Sigmoid colon (tissue), 7 donors: ENCODE results near the gene UBXN1. TPM values are rescaled to one million over a fixed set of nuclear protein-coding genes. Genes with fewer than 3 reads are reported as not detected.
A peak's percentile ranks its signal among the peaks of the same experiment; 100 is the strongest.

Experiments
- DNase-seq: peaks from one replicate; pipeline ENCODE4 v3.0.0-alpha.2; 2019
- H3K27ac ChIP-seq, 4 donors: fragments of 200-600 bp; sonication (generic); one replicate each; pipeline ENCODE4 v1.5.1; 2016 to 2019; ENCODE audit warnings: mild to moderate bottlenecking in 1 of 4
- H3K27me3 ChIP-seq, 3 donors: fragments of 200-600 bp; sonication (generic); one replicate each; pipeline ENCODE4 v1.5.1; 2019; ENCODE audit warnings: mild to moderate bottlenecking in 1 of 3
- H3K36me3 ChIP-seq, 4 donors: fragments of 200-600 bp; sonication (generic); one replicate each; pipeline ENCODE4 v1.5.1; 2016 to 2019
- H3K4me1 ChIP-seq, 4 donors: fragments of 200-600 bp; sonication (generic); one replicate each; pipeline ENCODE4 v1.5.1; 2017 to 2019
- H3K4me3 ChIP-seq, 4 donors: fragments of 200-600 bp; sonication (generic); one replicate each; pipeline ENCODE4 v1.5.1; 2017 to 2019; ENCODE audit warnings: mild to moderate bottlenecking in 2 of 4, moderate library complexity in 1 of 4
- H3K9me3 ChIP-seq, 4 donors: fragments of 200-600 bp in 3 of 4; sonication (generic) in 3 of 4; one replicate each; pipeline versions ENCODE4 v1.5.1 to v1.6.1; 2013 to 2019
- EP300 ChIP-seq, 4 donors: sonication (generic); formaldehyde crosslinking; IDR thresholded peaks; one replicate each; pipeline ENCODE4 v1.6.1; 2017; ENCODE audit warnings: antibody characterized with exemption in 4 of 4
- POLR2A ChIP-seq, 2 donors: fragments of 450-650 bp; IDR thresholded peaks; one replicate each; pipeline ENCODE4 v1.6.1; 2016; ENCODE audit warnings: antibody characterized with exemption in 2 of 2, mild to moderate bottlenecking in 2 of 2, moderate library complexity in 2 of 2
- POLR2AphosphoS5 ChIP-seq, 4 donors: sonication (generic); formaldehyde crosslinking; IDR thresholded peaks; one replicate each; pipeline ENCODE4 v1.6.1; 2017; ENCODE audit warnings: antibody characterized with exemption in 4 of 4
- WGBS, 2 donors: extraction: QIAGEN DNeasy Blood & Tissue Kit; methylation state at CpG; one replicate each; pipeline ENCODE4 v1.1.7; 2013; 5-methylcytosine and 5-hydroxymethylcytosine counted together
- intact Hi-C: fragments of 100-400 bp; cut with DNase I; formaldehyde crosslinking; loops from one replicate; pipeline ENCODE4 v1.15.1; 2023
- polyA plus RNA-seq, 3 donors: library from polyadenylated mRNA; stranded (reverse); fragments of 200-250 nt; gene quantifications; one replicate each; pipeline ENCODE4 v1.2.3, GENCODE V29; 2013
- total RNA-seq, 4 donors: library from RNA; depleted of rRNA; stranded (reverse); fragments of >200 nt; gene quantifications; one replicate each; pipeline ENCODE4 v1.1.0, GENCODE V29; 2016
- TF ChIP-seq, protein P1 (sequence below), 4 experiments: fragments of 450-650 bp in 3 of 4; fragments of 200-600 bp in 1 of 4; IDR thresholded peaks; one replicate each; pipeline ENCODE4 v1.5.1; 2016 to 2019; ENCODE audit warnings: antibody characterized with exemption in 4 of 4, mild to moderate bottlenecking in 3 of 4, moderate library complexity in 2 of 4
- donor health status: healthy with polysubstance abuse.
- donor health status: Bipolar disorder and iron deficiency.
- donor health status: healthy.

Gene UBXN1
- total and polyA plus RNA-seq, 7 donors = 132 to 298 (median 177) TPM

DNA sequence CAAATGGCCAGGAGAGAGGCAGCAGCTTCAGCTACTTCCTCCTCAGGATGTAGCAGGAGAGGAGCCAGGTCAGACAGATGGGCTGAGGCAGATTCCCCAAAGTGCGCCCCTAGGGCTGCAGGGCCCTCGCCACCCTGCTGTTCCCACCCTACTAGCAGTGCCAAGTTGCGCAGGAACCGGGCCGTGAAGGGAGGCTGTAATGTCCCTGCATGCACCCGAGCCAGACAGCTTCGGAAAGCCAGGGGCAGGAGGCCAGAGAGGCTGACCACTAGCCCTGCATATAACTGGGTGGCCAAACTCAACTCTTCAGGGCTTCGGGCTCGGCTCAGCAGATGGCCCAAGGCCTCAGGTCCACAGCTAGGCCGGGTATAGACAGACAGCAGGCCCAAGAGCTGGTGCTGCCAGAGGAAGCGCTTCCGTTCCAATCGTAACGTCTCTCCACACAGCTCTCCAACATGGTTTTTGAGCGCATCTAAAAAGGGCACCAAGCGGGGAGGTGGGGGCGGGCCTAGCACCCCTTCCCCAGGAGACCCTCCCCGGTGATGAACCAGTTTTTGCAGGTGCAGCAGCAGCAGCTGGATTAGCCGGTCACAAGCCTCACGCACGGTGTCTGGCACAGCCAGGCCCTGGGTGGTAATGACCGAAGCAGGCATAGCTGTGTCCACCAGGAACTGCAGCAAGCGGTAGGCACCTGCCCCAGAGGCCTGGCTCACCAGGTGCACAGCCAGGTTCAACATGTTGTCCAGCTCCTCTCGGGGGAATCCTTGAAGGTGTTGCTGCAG lies 30.5 kb downstream of the UBXN1 start:
- H3K27ac ChIP-seq = no peak overlapping the region
- no peaks in the 10 kb centered on the region for H3K9me3 ChIP-seq
- peaks cover 0 to 49% (median 38%) of the 10 kb centered on the region in 4 donors for H3K4me1 ChIP-seq
- WGBS, 2 donors = 94 to 95% methylated on average over 24 of the region's 24 CpGs
- DNase-seq = no peak
- intact Hi-C loops = no loop called here
- H3K4me3 ChIP-seq = no peak overlapping the region
- peaks cover 11 to 39% (median 24%) of the 10 kb centered on the region in 4 donors for H3K36me3 ChIP-seq
- TF ChIP-seq EP300 (IDR thresholded peaks at IDR 0.05) (no peak), POLR2AphosphoS5 (IDR thresholded peaks at IDR 0.05) (no peak), POLR2A (IDR thresholded peaks at IDR 0.05) (no peak)
- TF ChIP-seq, protein P1, sequence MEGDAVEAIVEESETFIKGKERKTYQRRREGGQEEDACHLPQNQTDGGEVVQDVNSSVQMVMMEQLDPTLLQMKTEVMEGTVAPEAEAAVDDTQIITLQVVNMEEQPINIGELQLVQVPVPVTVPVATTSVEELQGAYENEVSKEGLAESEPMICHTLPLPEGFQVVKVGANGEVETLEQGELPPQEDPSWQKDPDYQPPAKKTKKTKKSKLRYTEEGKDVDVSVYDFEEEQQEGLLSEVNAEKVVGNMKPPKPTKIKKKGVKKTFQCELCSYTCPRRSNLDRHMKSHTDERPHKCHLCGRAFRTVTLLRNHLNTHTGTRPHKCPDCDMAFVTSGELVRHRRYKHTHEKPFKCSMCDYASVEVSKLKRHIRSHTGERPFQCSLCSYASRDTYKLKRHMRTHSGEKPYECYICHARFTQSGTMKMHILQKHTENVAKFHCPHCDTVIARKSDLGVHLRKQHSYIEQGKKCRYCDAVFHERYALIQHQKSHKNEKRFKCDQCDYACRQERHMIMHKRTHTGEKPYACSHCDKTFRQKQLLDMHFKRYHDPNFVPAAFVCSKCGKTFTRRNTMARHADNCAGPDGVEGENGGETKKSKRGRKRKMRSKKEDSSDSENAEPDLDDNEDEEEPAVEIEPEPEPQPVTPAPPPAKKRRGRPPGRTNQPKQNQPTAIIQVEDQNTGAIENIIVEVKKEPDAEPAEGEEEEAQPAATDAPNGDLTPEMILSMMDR (IDR thresholded peaks at IDR 0.05) = no peak
- no peaks in the 10 kb centered on the region for H3K27me3 ChIP-seq

DNA sequence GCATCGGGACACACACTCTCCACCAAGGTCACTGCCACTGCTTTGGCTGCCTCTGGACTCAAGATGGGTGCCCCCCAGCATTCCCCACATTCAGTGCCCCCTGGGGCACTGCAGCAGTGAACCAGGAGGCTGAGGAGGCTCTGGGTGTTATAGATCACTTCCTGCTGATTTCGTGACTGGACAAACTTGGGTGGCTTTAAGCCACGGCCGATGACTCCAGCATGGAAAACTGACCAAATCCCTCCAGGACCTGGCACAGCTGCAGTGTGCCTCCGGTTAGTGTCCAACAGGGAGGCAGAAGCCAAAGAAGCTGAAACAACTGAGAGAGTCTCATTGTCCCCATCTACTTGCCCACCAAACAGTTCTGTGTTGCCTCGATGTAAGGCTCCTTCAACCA lies 31.3 kb downstream of the UBXN1 start:
- Histone ChIP-seq H3K4me3 (no peak overlapping the region), H3K36me3 (peaks cover 11 to 46% (median 26%) of the 10 kb centered on the region in 4 donors), H3K9me3 (no peaks in the 10 kb centered on the region), H3K4me1 (peaks cover 0 to 46% (median 37%) of the 10 kb centered on the region in 4 donors), H3K27me3 (no peaks in the 10 kb centered on the region), H3K27ac (no peak overlapping the region)
- intact Hi-C loops = loop anchor here (2.0 kb wide), 2 partner anchors 17 to 25 kb away; partner anchors contain the start of genes C11orf98 and CSKMT
- no peak for DNase-seq
- no peak for TF ChIP-seq POLR2AphosphoS5 (IDR thresholded peaks at IDR 0.05)
- TF ChIP-seq, protein P1 (IDR thresholded peaks at IDR 0.05) = no peak
- TF ChIP-seq EP300 (IDR thresholded peaks at IDR 0.05) = no peak
- TF ChIP-seq POLR2A (IDR thresholded peaks at IDR 0.05) = no peak
- WGBS, 2 donors = 89 to 91% methylated on average over 6 of the region's 6 CpGs

GRCh38 chr11:62646825-62647608 lies 31.9 kb downstream of the UBXN1 start:
- Histone ChIP-seq H3K27me3 (no peaks in the 10 kb centered on the region), H3K27ac (peak overlapping the region; percentile 89 to 96 (median 94)), H3K4me1 (peaks cover 0 to 40% (median 31%) of the 10 kb centered on the region in 4 donors), H3K9me3 (no peaks in the 10 kb centered on the region), H3K4me3 (peak overlapping the region in 2 of 4 donors; percentile 89 to 98), H3K36me3 (peaks cover 11 to 52% (median 26%) of the 10 kb centered on the region in 4 donors)
- 66 to 71% methylated on average over 32 of the region's 32 CpGs for WGBS, 2 donors
- no peak for TF ChIP-seq POLR2AphosphoS5 (IDR thresholded peaks at IDR 0.05)
- TF ChIP-seq EP300 (IDR thresholded peaks at IDR 0.05) = no peak
- TF ChIP-seq, protein P1 (IDR thresholded peaks at IDR 0.05) = no peak
- TF ChIP-seq POLR2A (IDR thresholded peaks at IDR 0.05) = no peak
- peak; percentile 73 for DNase-seq
- intact Hi-C loops = loop anchor here (2.0 kb wide), 2 partner anchors 18 to 24 kb away; partner anchors contain the start of genes C11orf98 and CSKMT

DNA sequence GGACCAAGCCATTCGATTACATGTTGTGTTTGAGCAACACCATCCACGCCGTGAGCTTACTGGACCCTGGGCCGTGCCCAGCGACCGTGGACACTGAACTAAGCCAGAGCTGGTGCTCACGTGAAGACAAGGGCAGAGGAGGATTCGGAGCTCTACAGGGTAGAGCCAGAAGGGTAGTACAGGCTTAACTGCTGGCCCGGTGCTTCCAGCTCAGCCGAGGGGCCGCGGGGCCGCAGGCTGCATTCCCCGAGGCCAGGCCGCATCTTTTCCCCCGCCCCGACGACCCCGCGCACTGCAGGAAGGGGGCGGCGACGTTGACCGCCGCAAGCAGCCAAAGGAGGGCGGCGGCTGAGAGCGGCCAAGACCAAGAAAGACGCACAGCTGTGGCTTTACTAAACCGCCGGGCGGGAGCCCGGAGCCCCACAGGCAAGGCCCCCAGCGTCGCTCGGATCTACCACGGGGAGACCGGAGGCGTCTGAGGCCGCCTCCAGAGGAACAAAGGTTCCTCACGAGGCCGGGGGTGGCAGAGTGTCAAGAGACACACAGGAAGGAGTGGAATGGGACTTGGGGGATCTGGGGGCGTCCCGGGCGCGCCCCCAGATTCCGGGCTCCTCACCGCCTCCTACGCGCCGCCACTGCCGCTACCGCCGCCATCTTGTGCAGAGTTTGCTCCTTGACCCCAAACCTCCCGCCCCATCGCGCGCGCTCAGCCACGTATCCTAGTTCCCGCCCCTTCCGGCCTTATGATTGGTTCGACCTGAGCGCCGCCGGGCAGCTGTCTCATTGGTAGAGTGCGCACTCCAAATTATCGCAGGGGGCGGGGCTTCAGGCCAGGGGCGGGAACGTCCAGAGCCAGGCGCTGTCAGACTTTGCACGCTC lies 32.7 kb downstream of the UBXN1 start, which contains the start of gene GANAB:
GANAB (minus strand) TSS at position 668 of the 879 bp plus-strand sequence; CDS start at position 654, 14 bp downstream.
- peaks cover 0 to 32% (median 23%) of the 10 kb centered on the region in 4 donors for H3K4me1 ChIP-seq

More for the DNA sequence above, 32.7 kb downstream of the UBXN1 start, which contains the start of gene GANAB:
- Histone ChIP-seq H3K27ac (peak within 1 kb of the TSS; percentile 89 to 96 (median 94)), H3K36me3 (peaks cover 11 to 53% (median 26%) of the 10 kb centered on the region in 4 donors), H3K4me3 (peak within 1 kb of the TSS; percentile 63 to 98 (median 86)), H3K9me3 (no peaks in the 10 kb centered on the region), H3K27me3 (no peaks in the 10 kb centered on the region)
- TF ChIP-seq, protein P1 (IDR thresholded peaks at IDR 0.05) = no peak
- peak; percentile 81 to 86 for TF ChIP-seq POLR2A (IDR thresholded peaks at IDR 0.05)
- peak; percentile 83 to 97 (median 94) for TF ChIP-seq POLR2AphosphoS5 (IDR thresholded peaks at IDR 0.05)
- peak; percentile 100 for DNase-seq
- WGBS, 2 donors = 0% methylated on average over 73 of the region's 73 CpGs
- intact Hi-C loops = loop anchor here (2.0 kb wide), 2 partner anchors 19 to 23 kb away; partner anchors contain the start of genes C11orf98 and CSKMT
